Measurements from ENCODE around the gene SENP8.

DNA sequence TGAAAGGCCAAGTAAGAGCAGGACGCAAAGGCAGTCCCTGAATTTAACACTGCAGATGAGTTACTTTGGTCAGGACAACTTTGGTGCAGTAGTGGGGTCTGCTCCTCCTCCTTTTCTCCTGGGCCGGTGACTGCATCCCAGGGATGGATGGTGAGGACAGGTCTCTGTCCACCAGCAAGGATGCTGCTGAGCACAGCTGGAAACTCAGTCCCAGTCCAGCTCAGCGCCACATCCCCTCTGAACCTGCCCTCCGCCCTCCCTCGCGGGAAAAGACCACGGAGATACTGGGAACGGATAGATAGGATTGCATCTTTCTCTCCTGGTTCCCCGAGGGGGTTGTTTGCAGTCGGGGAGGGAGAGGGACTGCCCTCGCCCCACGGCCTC, 65.6 kb downstream of the SENP8 start:
- TF ChIP-seq MAZ (IDR thresholded peaks at IDR 0.05; ENCODE audit: borderline replicate concordance, low read depth, low read length) (no peak), POLR2A (IDR thresholded peaks at IDR 0.05; ENCODE audit: low read depth, low read length) (no peak), CTCF (conservative IDR thresholded peaks at IDR 0.05; ENCODE audit: low read depth, low read length) (no peak), CHD1 (IDR thresholded peaks at IDR 0.05; ENCODE audit: low read depth, low read length) (no peak), RFX5 (IDR thresholded peaks at IDR 0.05; ENCODE audit: low read depth, low read length) (no peak), RCOR1 (IDR thresholded peaks at IDR 0.05; ENCODE audit: insufficient replicate concordance, low read length) (no peak), SMC3 (IDR thresholded peaks at IDR 0.05; ENCODE audit: low read depth, low read length) (no peak)

Measured in IMR-90 (cell line).